CD14-positive monocyte (primary cell): ENCODE results near the gene ELMO1. TPM values are rescaled to one million over a fixed set of nuclear protein-coding genes. Genes with fewer than 3 reads are reported as not detected.
"Not testable (repeated sequence)": the region's sequence is repeated elsewhere in the genome, so short reads cannot be mapped to it uniquely, and the experiment has no call there.

Experiments used
- DNase-seq, 3 donors: peaks; one replicate each; pipeline ENCODE4 v3.0.0-alpha.2; 2011 to 2022
- H2AFZ ChIP-seq: 2 replicates; pipeline ENCODE4 v1.6.0; 2012; ENCODE audit warnings: mild to moderate bottlenecking, low read depth, low read length, inconsistent platforms; ENCODE audit not compliant: insufficient read depth, poor library complexity, severe bottlenecking
- H3K27ac ChIP-seq, 2 donors: 1 replicate in 1 of 2; 2 replicates in 1 of 2; pipeline ENCODE4 v1.5.1; 2012 to 2013; ENCODE audit warnings: low read length in 2 of 2, control low read depth in 1 of 2, inconsistent platforms in 1 of 2, low read depth in 1 of 2, mild to moderate bottlenecking in 1 of 2
- H3K27me3 ChIP-seq, 2 donors: one replicate each; pipeline versions ENCODE4 v1.6.0 to v1.6.1; 2011 to 2013; ENCODE audit warnings: low read length in 2 of 2; ENCODE audit not compliant: control insufficient read depth in 2 of 2, insufficient read depth in 2 of 2
- H3K36me3 ChIP-seq, 2 donors: replicated peaks in 1 of 2; 1 replicate in 1 of 2; 2 replicates in 1 of 2; pipeline versions ENCODE4 v1.5.1 to v1.6.1; 2012 to 2013; ENCODE audit warnings: low read length in 2 of 2, control low read depth in 1 of 2, inconsistent platforms in 1 of 2, mild to moderate bottlenecking in 1 of 2; ENCODE audit not compliant: insufficient read depth in 2 of 2, control insufficient read depth in 1 of 2
- H3K4me1 ChIP-seq, 2 donors: 1 replicate in 1 of 2; 2 replicates in 1 of 2; pipeline versions ENCODE4 v1.5.1 to v1.6.1; 2012 to 2013; ENCODE audit warnings: low read length in 2 of 2, control low read depth in 1 of 2, inconsistent platforms in 1 of 2, mild to moderate bottlenecking in 1 of 2, moderate library complexity in 1 of 2; ENCODE audit not compliant: insufficient read depth in 2 of 2, control insufficient read depth in 1 of 2
- H3K4me2 ChIP-seq: replicated peaks from 2 replicates; pipeline ENCODE3; 2012; ENCODE audit warnings: low read length, moderate library complexity, mild to moderate bottlenecking; ENCODE audit not compliant: poor library complexity, severe bottlenecking; ENCODE audit errors: extremely low read depth
- H3K4me3 ChIP-seq, 3 experiments: fragments of 200-600 bp in 1 of 3; sonication (generic) in 1 of 3; replicated peaks in 1 of 3; 1 replicate in 2 of 3; 2 replicates in 1 of 3; pipeline ENCODE4 v1.5.1; 2011 to 2013; ENCODE audit warnings: low read length in 3 of 3, mild to moderate bottlenecking in 3 of 3, control low read depth in 2 of 3, low read depth in 2 of 3, inconsistent platforms in 1 of 3, moderate library complexity in 1 of 3
- H3K79me2 ChIP-seq: 2 replicates; pipeline ENCODE4 v1.6.0; 2012; ENCODE audit warnings: mild to moderate bottlenecking, control low read depth, inconsistent platforms, low read length, moderate library complexity; ENCODE audit not compliant: insufficient read depth
- H3K9ac ChIP-seq: 2 replicates; pipeline ENCODE4 v1.6.0; 2017; ENCODE audit warnings: low read length, mild to moderate bottlenecking; ENCODE audit not compliant: insufficient read depth, poor library complexity, severe bottlenecking
- H3K9me3 ChIP-seq, 2 donors: replicated peaks in 1 of 2; 1 replicate in 1 of 2; 2 replicates in 1 of 2; pipeline versions ENCODE4 v1.5.1 to v1.6.1; 2012 to 2013; ENCODE audit warnings: low read length in 2 of 2, control low read depth in 1 of 2; ENCODE audit not compliant: control insufficient read depth in 1 of 2, insufficient read depth in 1 of 2
- H4K20me1 ChIP-seq: 2 replicates; pipeline ENCODE4 v1.6.0; 2012; ENCODE audit warnings: mild to moderate bottlenecking, low read length, control low read depth, moderate library complexity; ENCODE audit not compliant: insufficient read depth
- H3K27ac Mint-ChIP-seq, 7 donors: one replicate each; pipeline ENCODE4 v1.8.0; 2020; ENCODE audit warnings: mild to moderate bottlenecking in 7 of 7, mixed read lengths in 7 of 7, moderate library complexity in 6 of 7, inconsistent platforms in 2 of 7
- H3K27me3 Mint-ChIP-seq, 3 donors: one replicate each; pipeline ENCODE4 v1.8.0; 2021 to 2022; ENCODE audit warnings: low read depth in 3 of 3, mild to moderate bottlenecking in 3 of 3, mixed read lengths in 3 of 3, moderate library complexity in 3 of 3, inconsistent platforms in 1 of 3
- H3K36me3 Mint-ChIP-seq, 2 donors: one replicate each; pipeline ENCODE4 v1.8.0; 2020; ENCODE audit warnings: mixed read lengths in 2 of 2, inconsistent platforms in 1 of 2, mild to moderate bottlenecking in 1 of 2
- H3K4me1 Mint-ChIP-seq: one replicate; pipeline ENCODE4 v1.8.0; 2020; ENCODE audit warnings: mild to moderate bottlenecking, mixed read lengths
- H3K4me3 Mint-ChIP-seq, 2 donors: one replicate each; pipeline ENCODE4 v1.8.0; 2020; ENCODE audit warnings: mild to moderate bottlenecking in 2 of 2, mixed read lengths in 2 of 2, moderate library complexity in 1 of 2
- H3K9me3 Mint-ChIP-seq, 7 donors: one replicate each; pipeline ENCODE4 v1.8.0; 2020 to 2022; ENCODE audit warnings: mixed read lengths in 7 of 7, mild to moderate bottlenecking in 6 of 7, moderate library complexity in 6 of 7, inconsistent platforms in 2 of 7
- WGBS: methylation state at CpG from one replicate; pipeline ENCODE4 v1.1.5; 2013; ENCODE audit warnings: missing lambda C conversion rate; ENCODE audit not compliant: insufficient coverage; 5-methylcytosine and 5-hydroxymethylcytosine counted together
- intact Hi-C, 2 donors: fragments of 100-400 bp; cut with micrococcal nuclease; formaldehyde crosslinking; loops; one replicate each; pipeline versions ENCODE4 v1.15.0 to v1.15.1; 2023
- polyA plus RNA-seq, 3 donors: library from polyadenylated mRNA; depleted of rRNA in 1 of 3; unstranded in 2 of 3; stranded (reverse) in 1 of 3; fragments of 300-500 nt in 2 of 3; fragments of >200 nt in 1 of 3; fragmentation: Illumina TruSeq in 2 of 3; gene quantifications; 1 replicate in 2 of 3; 2 replicates in 1 of 3; pipeline ENCODE4 v1.2.3, GENCODE V29; 2012 to 2021
- TF ChIP-seq, protein P1 (sequence below): fragments of 200-600 bp; IDR thresholded peaks from one replicate; pipeline ENCODE4 v1.8.0; 2022; ENCODE audit warnings: antibody characterized with exemption, mild to moderate bottlenecking

ELMO1 gene
- polyA plus RNA-seq, 3 donors = 46.6 to 50.2 (median 46.7) TPM

- WGBS = 100% methylated on average over 2 of the region's 3 CpGs
- Mint-ChIP-seq H3K9me3 (peaks cover 15 to 25% (median 21%) of the 10 kb centered on the region in 7 donors), H3K27ac (no peak overlapping the region), H3K4me1 (no peaks in the 10 kb centered on the region), H3K36me3 (peaks cover 18 to 34% of the 10 kb centered on the region in 2 donors), H3K4me3 (no peak overlapping the region), H3K27me3 (no peaks in the 10 kb centered on the region)
- DNase-seq = no peak
- no peak overlapping the region for H2AFZ ChIP-seq
- no peak overlapping the region for H3K27ac ChIP-seq
- H3K9ac ChIP-seq = no peak overlapping the region
- no peaks in the 10 kb centered on the region for H3K27me3 ChIP-seq
- H3K4me1 ChIP-seq = no peaks in the 10 kb centered on the region
- intact Hi-C loops = no loop called here
- H3K9me3 ChIP-seq = peaks cover 4 to 23% of the 10 kb centered on the region in 2 donors
- H3K36me3 ChIP-seq = peaks cover 2 to 31% of the 10 kb centered on the region in 2 donors
- TF ChIP-seq, protein P1, sequence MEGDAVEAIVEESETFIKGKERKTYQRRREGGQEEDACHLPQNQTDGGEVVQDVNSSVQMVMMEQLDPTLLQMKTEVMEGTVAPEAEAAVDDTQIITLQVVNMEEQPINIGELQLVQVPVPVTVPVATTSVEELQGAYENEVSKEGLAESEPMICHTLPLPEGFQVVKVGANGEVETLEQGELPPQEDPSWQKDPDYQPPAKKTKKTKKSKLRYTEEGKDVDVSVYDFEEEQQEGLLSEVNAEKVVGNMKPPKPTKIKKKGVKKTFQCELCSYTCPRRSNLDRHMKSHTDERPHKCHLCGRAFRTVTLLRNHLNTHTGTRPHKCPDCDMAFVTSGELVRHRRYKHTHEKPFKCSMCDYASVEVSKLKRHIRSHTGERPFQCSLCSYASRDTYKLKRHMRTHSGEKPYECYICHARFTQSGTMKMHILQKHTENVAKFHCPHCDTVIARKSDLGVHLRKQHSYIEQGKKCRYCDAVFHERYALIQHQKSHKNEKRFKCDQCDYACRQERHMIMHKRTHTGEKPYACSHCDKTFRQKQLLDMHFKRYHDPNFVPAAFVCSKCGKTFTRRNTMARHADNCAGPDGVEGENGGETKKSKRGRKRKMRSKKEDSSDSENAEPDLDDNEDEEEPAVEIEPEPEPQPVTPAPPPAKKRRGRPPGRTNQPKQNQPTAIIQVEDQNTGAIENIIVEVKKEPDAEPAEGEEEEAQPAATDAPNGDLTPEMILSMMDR = no peak
- peaks cover 3% of the 10 kb centered on the region for H4K20me1 ChIP-seq
- no peaks in the 10 kb centered on the region for H3K79me2 ChIP-seq
- H3K4me2 ChIP-seq = no peak overlapping the region
- H3K4me3 ChIP-seq = no peak overlapping the region
Observed at GRCh38 chr7:37142958-37143357, 305.7 kb downstream of the ELMO1 start.

GRCh38 chr7:37141742-37142141 lies 306.9 kb downstream of the ELMO1 start:
- peaks cover 16 to 26% of the 10 kb centered on the region in 2 donors for H3K36me3 Mint-ChIP-seq
- peaks cover 6% of the 10 kb centered on the region for H4K20me1 ChIP-seq
- no peaks in the 10 kb centered on the region for H3K27me3 Mint-ChIP-seq
- no peaks in the 10 kb centered on the region for H3K4me1 Mint-ChIP-seq
- WGBS = no CpG with 5 or more reads among the region's 2 CpGs
- no peak overlapping the region for H3K27ac Mint-ChIP-seq
- peaks cover 4 to 23% of the 10 kb centered on the region in 2 donors for H3K9me3 ChIP-seq
- peaks cover 0 to 31% of the 10 kb centered on the region in 2 donors for H3K36me3 ChIP-seq
- intact Hi-C loops = no loop called here
- H3K27ac ChIP-seq = no peak overlapping the region
- no peak overlapping the region for H2AFZ ChIP-seq
- H3K79me2 ChIP-seq = no peaks in the 10 kb centered on the region
- H3K9me3 Mint-ChIP-seq = peaks cover 17 to 27% (median 22%) of the 10 kb centered on the region in 7 donors
- H3K4me3 Mint-ChIP-seq = no peak overlapping the region
- H3K9ac ChIP-seq = no peak overlapping the region
- TF ChIP-seq, protein P1 = no peak
- no peak overlapping the region for H3K4me2 ChIP-seq
- H3K4me3 ChIP-seq = no peak overlapping the region
- H3K27me3 ChIP-seq = no peaks in the 10 kb centered on the region
- no peak for DNase-seq
- H3K4me1 ChIP-seq = no peaks in the 10 kb centered on the region

DNA sequence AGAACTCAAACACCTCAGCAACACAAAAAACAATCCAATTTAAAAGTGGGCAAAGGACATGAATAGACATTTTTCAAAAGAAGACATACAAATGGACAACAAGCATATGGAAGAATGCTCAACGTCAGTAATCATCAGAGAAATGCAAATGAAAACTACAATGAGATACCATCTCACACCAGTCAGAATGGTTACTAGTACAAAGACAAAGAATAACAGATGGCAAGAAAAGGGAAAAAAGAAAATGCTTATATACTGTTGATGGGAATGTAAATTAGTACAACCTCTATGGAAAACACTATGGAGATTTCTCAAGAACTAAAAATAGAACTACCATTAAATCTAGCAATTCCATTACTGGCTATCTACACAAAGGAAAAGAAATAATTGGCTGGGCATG lies 314.8 kb downstream of the ELMO1 start:
- no CpG with 5 or more reads among the region's 1 CpG for WGBS
- H3K36me3 Mint-ChIP-seq = peaks cover 48 to 50% of the 10 kb centered on the region in 2 donors
- H3K36me3 ChIP-seq = peaks cover 32 to 65% of the 10 kb centered on the region in 2 donors

More for the DNA sequence above, 314.8 kb downstream of the ELMO1 start:
- H3K9ac ChIP-seq, H3K27me3 ChIP-seq, H3K4me3 ChIP-seq, H3K9me3 Mint-ChIP-seq, H3K79me2 ChIP-seq, H3K27ac ChIP-seq, H3K27ac Mint-ChIP-seq, H3K27me3 Mint-ChIP-seq, H2AFZ ChIP-seq, H3K9me3 ChIP-seq, H3K4me1 Mint-ChIP-seq, H3K4me3 Mint-ChIP-seq, DNase-seq, H3K4me1 ChIP-seq, intact Hi-C loops, H3K4me2 ChIP-seq: not testable (repeated sequence)
- H4K20me1 ChIP-seq = peaks cover 42% of the 10 kb centered on the region
